Breast epithelium (tissue), 4 donors: ENCODE measurements around the gene EP400. TPM values are rescaled to one million over a fixed set of nuclear protein-coding genes. Genes with fewer than 3 reads are reported as not detected.

Experiments used
- DNase-seq, 2 donors: peaks; one replicate each; pipeline ENCODE4 v3.0.0-alpha.2; 2019; ENCODE audit warnings: low spot score in 2 of 2
- H3K27ac ChIP-seq, 2 donors: fragments of 200-600 bp; sonication (generic) in 1 of 2; one replicate each; pipeline ENCODE4 v1.5.1; 2016 to 2019; ENCODE audit warnings: mild to moderate bottlenecking in 1 of 2
- H3K27me3 ChIP-seq, 2 donors: fragments of 200-600 bp; sonication (generic) in 1 of 2; one replicate each; pipeline versions ENCODE4 v1.5.1 to v1.6.0; 2017 to 2019; ENCODE audit warnings: control low read depth in 1 of 2, mild to moderate bottlenecking in 1 of 2
- H3K36me3 ChIP-seq: fragments of 200-600 bp; one replicate; pipeline ENCODE4 v1.5.1; 2019
- H3K4me1 ChIP-seq, 2 donors: fragments of 200-600 bp; sonication (generic); one replicate each; pipeline ENCODE4 v1.5.1; 2016 to 2019; ENCODE audit warnings: control low read depth in 1 of 2
- H3K4me3 ChIP-seq, 3 donors: fragments of 200-600 bp; sonication (generic); 1 replicate in 2 of 3; 2 replicates in 1 of 3; pipeline ENCODE4 v1.5.1; 2016 to 2019; ENCODE audit warnings: mild to moderate bottlenecking in 3 of 3, moderate library complexity in 2 of 3
- H3K9me3 ChIP-seq, 2 donors: fragments of 200-600 bp; sonication (generic) in 1 of 2; one replicate each; pipeline ENCODE4 v1.5.1; 2016 to 2019; ENCODE audit warnings: control low read depth in 1 of 2
- POLR2A ChIP-seq: fragments of 450-650 bp; IDR thresholded peaks from one replicate; pipeline ENCODE4 v1.6.1; 2016; ENCODE audit warnings: antibody characterized with exemption, mild to moderate bottlenecking, moderate library complexity
- POLR2AphosphoS5 ChIP-seq, 3 donors: sonication (generic); formaldehyde crosslinking; IDR thresholded peaks; one replicate each; pipeline ENCODE4 v1.6.1; 2017; ENCODE audit warnings: antibody characterized with exemption in 3 of 3
- intact Hi-C: fragments of 100-400 bp; cut with DNase I; formaldehyde crosslinking; loops from one replicate; pipeline ENCODE4 v1.15.1; 2023; ENCODE audit warnings: low total_unique reads
- total RNA-seq, 3 donors: library from RNA; depleted of rRNA; stranded (reverse); fragments of >200 nt; gene quantifications; one replicate each; pipeline ENCODE4 v1.1.0, GENCODE V29; 2016
- TF ChIP-seq, protein P1 (sequence below), 3 donors: fragments of 450-650 bp; IDR thresholded peaks; one replicate each; pipeline ENCODE4 v1.5.1; 2016 to 2017; ENCODE audit warnings: antibody characterized with exemption in 3 of 3, mild to moderate bottlenecking in 3 of 3, moderate library complexity in 3 of 3

The EP400 gene
- total RNA-seq, 3 donors from 2014 or later: 20.3 to 27.2 (median 24.4) TPM

DNA sequence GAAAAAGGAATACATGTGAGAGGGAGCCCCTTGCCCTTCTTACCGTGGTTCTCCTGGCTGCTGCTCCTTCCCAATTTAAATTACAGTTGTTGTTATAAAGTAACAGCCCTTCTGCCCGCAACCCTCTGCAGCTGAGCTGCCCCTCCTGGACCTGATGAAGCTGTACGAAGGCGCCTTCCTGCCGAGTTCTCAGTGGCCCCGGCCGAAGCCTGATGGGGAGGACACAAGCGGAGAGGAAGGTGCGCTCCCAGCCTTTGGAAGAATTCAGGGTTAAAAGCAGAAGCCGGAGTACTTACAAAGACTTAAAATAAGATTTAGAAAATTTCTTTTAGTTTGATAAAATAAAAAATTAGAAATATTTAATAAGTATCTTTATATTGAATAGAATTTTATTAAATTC, 55.2 kb downstream of the EP400 start:
- intact Hi-C loops: loop anchor here (10.0 kb wide), 1 partner anchor 150 kb away; no protein-coding TSS in a partner anchor

DNA sequence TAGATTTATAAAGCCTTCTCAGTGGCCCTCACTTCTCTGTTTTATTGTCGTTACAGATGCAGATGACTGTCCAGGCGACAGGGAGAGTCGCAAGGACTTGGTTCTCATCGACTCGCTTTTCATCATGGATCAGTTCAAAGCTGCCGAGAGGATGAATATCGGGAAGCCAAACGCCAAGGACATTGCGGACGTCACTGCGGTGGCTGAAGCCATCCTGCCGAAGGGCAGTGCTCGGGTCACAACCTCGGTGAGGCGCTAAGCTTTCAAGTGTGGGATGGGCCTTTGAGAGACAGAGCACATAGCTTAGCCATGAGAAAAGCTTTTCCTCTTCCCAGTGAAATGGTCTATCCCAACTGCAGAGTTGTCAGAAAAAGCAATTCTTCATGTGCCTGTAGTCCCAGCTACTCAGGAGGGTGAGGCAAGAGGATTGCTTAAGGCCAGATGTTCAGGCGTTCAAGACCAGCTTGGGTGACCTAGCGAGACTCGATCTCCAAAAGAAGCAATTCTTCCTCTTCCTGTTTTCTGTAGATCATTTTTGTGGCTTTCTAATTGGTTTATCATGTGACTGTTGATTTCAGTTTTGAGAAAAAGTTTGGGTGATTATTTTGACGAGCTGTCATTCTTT, 56.4 kb downstream of the EP400 start:
- no peaks in the 10 kb centered on the region for H3K27me3 ChIP-seq
- H3K9me3 ChIP-seq: no peaks in the 10 kb centered on the region
- H3K27ac ChIP-seq: no peak overlapping the region
- intact Hi-C loops: loop anchor here (10.0 kb wide), 1 partner anchor 151 kb away; no protein-coding TSS in a partner anchor
- no peaks in the 10 kb centered on the region for H3K4me1 ChIP-seq
- no peak overlapping the region for H3K4me3 ChIP-seq
- TF ChIP-seq, protein P1, sequence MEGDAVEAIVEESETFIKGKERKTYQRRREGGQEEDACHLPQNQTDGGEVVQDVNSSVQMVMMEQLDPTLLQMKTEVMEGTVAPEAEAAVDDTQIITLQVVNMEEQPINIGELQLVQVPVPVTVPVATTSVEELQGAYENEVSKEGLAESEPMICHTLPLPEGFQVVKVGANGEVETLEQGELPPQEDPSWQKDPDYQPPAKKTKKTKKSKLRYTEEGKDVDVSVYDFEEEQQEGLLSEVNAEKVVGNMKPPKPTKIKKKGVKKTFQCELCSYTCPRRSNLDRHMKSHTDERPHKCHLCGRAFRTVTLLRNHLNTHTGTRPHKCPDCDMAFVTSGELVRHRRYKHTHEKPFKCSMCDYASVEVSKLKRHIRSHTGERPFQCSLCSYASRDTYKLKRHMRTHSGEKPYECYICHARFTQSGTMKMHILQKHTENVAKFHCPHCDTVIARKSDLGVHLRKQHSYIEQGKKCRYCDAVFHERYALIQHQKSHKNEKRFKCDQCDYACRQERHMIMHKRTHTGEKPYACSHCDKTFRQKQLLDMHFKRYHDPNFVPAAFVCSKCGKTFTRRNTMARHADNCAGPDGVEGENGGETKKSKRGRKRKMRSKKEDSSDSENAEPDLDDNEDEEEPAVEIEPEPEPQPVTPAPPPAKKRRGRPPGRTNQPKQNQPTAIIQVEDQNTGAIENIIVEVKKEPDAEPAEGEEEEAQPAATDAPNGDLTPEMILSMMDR (IDR thresholded peaks at IDR 0.05): no peak
- TF ChIP-seq POLR2A: no peak
- no peak for TF ChIP-seq POLR2AphosphoS5 (IDR thresholded peaks at IDR 0.05)
- H3K36me3 ChIP-seq: peaks cover 6% of the 10 kb centered on the region
- DNase-seq: no peak

More for the DNA sequence above, 55.2 kb downstream of the EP400 start:
- Histone ChIP-seq H3K27me3 (no peaks in the 10 kb centered on the region), H3K9me3 (no peaks in the 10 kb centered on the region), H3K4me3 (no peak overlapping the region), H3K27ac (no peak overlapping the region), H3K4me1 (no peaks in the 10 kb centered on the region), H3K36me3 (peaks cover 6% of the 10 kb centered on the region)
- no peak for DNase-seq
- TF ChIP-seq, protein P1 (IDR thresholded peaks at IDR 0.05): no peak
- TF ChIP-seq POLR2A: no peak
- no peak for TF ChIP-seq POLR2AphosphoS5 (IDR thresholded peaks at IDR 0.05)

DNA sequence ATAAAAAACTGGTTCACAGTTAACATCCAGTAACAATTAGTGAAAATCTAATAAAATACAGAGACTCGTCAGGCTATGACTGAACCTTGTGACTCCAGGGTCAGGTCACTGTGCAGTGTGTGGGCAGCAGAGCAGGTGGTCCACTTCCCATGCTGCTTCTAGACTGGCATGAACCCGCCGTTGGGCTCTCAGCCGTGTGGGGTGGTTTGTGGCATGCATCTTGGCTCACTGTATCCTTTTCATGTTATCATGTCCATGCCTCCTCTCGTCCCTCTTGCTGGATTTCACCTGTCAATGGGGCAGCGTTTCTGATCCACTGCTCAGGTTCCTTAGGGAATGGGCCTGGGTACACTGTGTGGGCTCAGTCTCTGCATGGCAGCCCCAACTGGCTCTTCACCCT, 57.3 kb downstream of the EP400 start:
- no peak overlapping the region for H3K27ac ChIP-seq
- intact Hi-C loops: loop anchor here (10.0 kb wide), 1 partner anchor 152 kb away; no protein-coding TSS in a partner anchor
- H3K4me1 ChIP-seq: no peaks in the 10 kb centered on the region
- no peak overlapping the region for H3K4me3 ChIP-seq
- H3K27me3 ChIP-seq: no peaks in the 10 kb centered on the region
- DNase-seq: no peak
- peaks cover 6% of the 10 kb centered on the region for H3K36me3 ChIP-seq
- no peak for TF ChIP-seq POLR2AphosphoS5 (IDR thresholded peaks at IDR 0.05)
- TF ChIP-seq, protein P1 (IDR thresholded peaks at IDR 0.05): no peak
- TF ChIP-seq POLR2A: no peak
- no peaks in the 10 kb centered on the region for H3K9me3 ChIP-seq

DNA sequence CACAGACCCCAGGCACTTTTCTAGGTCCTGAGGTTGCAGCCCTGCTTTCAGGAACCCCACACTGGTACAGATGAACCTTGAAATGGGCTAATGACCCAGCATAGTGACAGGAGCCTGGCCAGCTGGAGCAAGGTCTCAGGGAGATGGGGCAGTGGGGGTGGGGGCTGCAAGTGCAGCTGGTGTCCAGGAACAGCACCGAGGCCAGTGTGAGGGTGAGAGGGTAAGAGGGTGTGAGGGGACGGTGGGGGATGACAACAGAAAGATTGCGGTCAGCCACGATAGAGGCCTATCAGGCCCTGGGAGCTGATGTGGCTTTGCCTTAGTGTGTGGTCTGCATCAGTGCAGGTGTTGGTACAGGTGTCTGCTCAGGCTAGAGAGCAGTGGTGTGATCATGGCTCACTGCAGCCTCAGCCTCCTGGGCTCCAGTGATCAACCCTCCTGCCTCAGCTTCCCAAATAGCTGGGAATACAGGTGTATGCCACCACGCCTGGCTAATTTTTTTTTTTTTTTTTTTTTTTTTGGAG, 59.7 kb downstream of the EP400 start:
- intact Hi-C loops: loop anchor here (10.0 kb wide), 1 partner anchor 155 kb away; no protein-coding TSS in a partner anchor
- Histone ChIP-seq H3K9me3 (no peaks in the 10 kb centered on the region), H3K27ac (no peak overlapping the region), H3K36me3 (peaks cover 5% of the 10 kb centered on the region), H3K4me1 (no peaks in the 10 kb centered on the region), H3K4me3 (no peak overlapping the region), H3K27me3 (no peaks in the 10 kb centered on the region)
- DNase-seq: no peak
- no peak for TF ChIP-seq POLR2AphosphoS5 (IDR thresholded peaks at IDR 0.05)
- TF ChIP-seq POLR2A: no peak
- TF ChIP-seq, protein P1 (IDR thresholded peaks at IDR 0.05): no peak

DNA sequence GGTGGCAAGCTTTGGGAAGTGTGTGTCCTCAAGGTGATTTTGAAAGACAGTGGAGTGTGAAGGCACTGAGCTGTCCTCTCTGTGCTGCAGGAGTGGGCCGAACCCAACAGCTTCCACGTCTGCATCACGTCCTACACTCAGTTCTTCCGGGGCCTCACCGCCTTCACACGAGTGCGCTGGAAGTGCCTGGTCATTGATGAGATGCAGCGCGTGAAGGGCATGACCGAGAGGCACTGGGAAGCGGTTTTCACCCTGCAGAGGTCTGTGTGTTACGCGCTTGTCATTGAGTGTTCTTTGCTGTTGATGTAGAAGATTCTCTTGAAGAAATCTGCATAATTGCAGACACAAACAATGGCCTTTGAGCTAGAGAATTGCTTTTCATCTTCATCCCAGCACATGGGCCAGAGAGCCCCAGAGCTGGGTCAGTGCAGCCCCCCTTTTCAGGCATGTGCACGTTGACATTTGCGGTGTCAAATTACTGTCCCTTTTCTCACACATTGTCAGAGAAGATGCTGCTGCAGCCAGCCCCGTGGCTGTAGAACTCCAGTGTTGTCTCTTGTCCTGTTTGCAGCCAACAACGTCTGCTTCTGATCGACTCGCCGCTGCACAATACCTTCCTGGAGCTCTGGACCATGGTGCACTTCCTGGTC, 63.3 kb downstream of the EP400 start:
- no peak for DNase-seq

More for the DNA sequence above, 63.3 kb downstream of the EP400 start:
- Histone ChIP-seq H3K36me3 (peaks cover 9% of the 10 kb centered on the region), H3K27ac (no peak overlapping the region), H3K4me3 (no peak overlapping the region), H3K27me3 (no peaks in the 10 kb centered on the region), H3K9me3 (no peaks in the 10 kb centered on the region), H3K4me1 (no peaks in the 10 kb centered on the region)
- no peak for TF ChIP-seq POLR2A
- intact Hi-C loops: no loop called here
